WTC11 (cell line): ENCODE data around the gene DCAF17. TPM values are rescaled to one million over a fixed set of nuclear protein-coding genes. Genes with fewer than 3 reads are reported as not detected.

ENCODE experiments used
- ATAC-seq: fragments of 200-7000 bp; cut with Tn5 transposase; 2 replicates; pipeline ENCODE4 v1.10.0; 2021; ENCODE audit warnings: mild to moderate bottlenecking, moderate library complexity
- CTCF ChIA-PET: fragments of 300-600 bp; sonication (Branson Sonifier 250); formaldehyde crosslinking; loops from one replicate; lab custom pipeline; 2021; ENCODE audit warnings: antibody characterized with exemption; lab: Charles Lee
- POLR2A ChIA-PET: fragments of 350-600 bp; sonication (Branson Sonifier 250); formaldehyde crosslinking; loops from one replicate; lab custom pipeline; 2021; ENCODE audit warnings: antibody characterized with exemption; lab: Charles Lee
- DNase-seq: peaks from one replicate; pipeline ENCODE4 v3.0.0; 2021; ENCODE audit warnings: low spot score
- H3K27ac Mint-ChIP-seq: 2 replicates; pipeline ENCODE4 v1.8.0; 2021; ENCODE audit warnings: mixed read lengths
- H3K27me3 Mint-ChIP-seq: 2 replicates; pipeline ENCODE4 v1.8.0; 2021; ENCODE audit warnings: low read depth, mild to moderate bottlenecking, moderate library complexity, mixed read lengths
- H3K36me3 Mint-ChIP-seq: 2 replicates; pipeline ENCODE4 v1.8.0; 2021; ENCODE audit warnings: mixed read lengths
- H3K4me1 Mint-ChIP-seq: 2 replicates; pipeline ENCODE4 v1.8.0; 2022; ENCODE audit warnings: mixed read lengths
- H3K4me3 Mint-ChIP-seq: 2 replicates; pipeline ENCODE4 v1.8.0; 2021; ENCODE audit warnings: mild to moderate bottlenecking, moderate library complexity, mixed read lengths
- H3K9me3 Mint-ChIP-seq: 2 replicates; pipeline ENCODE4 v1.8.0; 2021; ENCODE audit warnings: mixed read lengths
- CBFB ChIP-seq: sonication (generic); formaldehyde crosslinking; IDR thresholded peaks from 2 replicates; pipeline ENCODE4 v1.8.1; 2022; ENCODE audit warnings: mild to moderate bottlenecking, low read depth, missing genetic modification reagents
- CTCF ChIP-seq: fragments of 200-600 bp; IDR thresholded peaks from 2 replicates; pipeline ENCODE4 v1.8.0; 2022; ENCODE audit warnings: antibody characterized with exemption
- FOXK1 ChIP-seq: sonication (generic); formaldehyde crosslinking; IDR thresholded peaks from 2 replicates; pipeline ENCODE4 v1.8.0; 2022; ENCODE audit warnings: mild to moderate bottlenecking, moderate library complexity, missing genetic modification reagents
- FOXP1 ChIP-seq: sonication (generic); formaldehyde crosslinking; IDR thresholded peaks from 2 replicates; pipeline ENCODE4 v1.8.0; 2022; ENCODE audit warnings: missing genetic modification reagents, mild to moderate bottlenecking, moderate library complexity, borderline replicate concordance
- GABPB1 ChIP-seq: sonication (generic); formaldehyde crosslinking; IDR thresholded peaks from 2 replicates; pipeline ENCODE4 v1.8.1; 2023; ENCODE audit warnings: mild to moderate bottlenecking, missing genetic modification reagents
- JAZF1 ChIP-seq: fragments of 250-450 bp; sonication (Bioruptor Pico); IDR thresholded peaks from 2 replicates; pipeline ENCODE4 v1.9.0; 2021; ENCODE audit warnings: moderate library complexity, mild to moderate bottlenecking, inconsistent platforms
- NFATC4 ChIP-seq: fragments of 250-450 bp; sonication (Bioruptor Pico); IDR thresholded peaks from 2 replicates; pipeline ENCODE4 v1.9.0; 2021; ENCODE audit warnings: mild to moderate bottlenecking
- NFE2L1 ChIP-seq: sonication (generic); formaldehyde crosslinking; IDR thresholded peaks from 2 replicates; pipeline ENCODE4 v1.8.1; 2023; ENCODE audit warnings: missing genetic modification reagents
- NR3C1 ChIP-seq: sonication (generic); formaldehyde crosslinking; conservative IDR thresholded peaks from 2 replicates; pipeline ENCODE4 v1.8.1; 2023; ENCODE audit warnings: low read depth, mild to moderate bottlenecking, missing genetic modification reagents
- ZNF219 ChIP-seq: sonication (generic); formaldehyde crosslinking; IDR thresholded peaks from 2 replicates; pipeline ENCODE4 v1.8.0; 2023; ENCODE audit warnings: missing genetic modification reagents, mild to moderate bottlenecking, borderline replicate concordance
- ZNF232 ChIP-seq: sonication (generic); formaldehyde crosslinking; IDR thresholded peaks from 2 replicates; pipeline ENCODE4 v1.8.0; 2022; ENCODE audit warnings: mild to moderate bottlenecking, missing genetic modification reagents
- ZNF263 ChIP-seq: sonication (generic); formaldehyde crosslinking; IDR thresholded peaks from 2 replicates; pipeline ENCODE4 v1.8.1; 2022; ENCODE audit warnings: low read depth, mild to moderate bottlenecking, moderate library complexity, missing genetic modification reagents
- ZNF671 ChIP-seq: fragments of 250-450 bp; sonication (Bioruptor Pico); IDR thresholded peaks from 2 replicates; pipeline ENCODE4 v1.8.0; 2021; ENCODE audit warnings: mild to moderate bottlenecking
- total RNA-seq: library from RNA; stranded (reverse); gene quantifications from 3 replicates; pipeline ENCODE4 v1.2.3, GENCODE V29; 2021
- TF ChIP-seq, protein P1 (sequence below): sonication (generic); formaldehyde crosslinking; IDR thresholded peaks from 2 replicates; pipeline ENCODE4 v1.8.1; 2023; ENCODE audit warnings: mild to moderate bottlenecking, moderate library complexity, missing genetic modification reagents
- TF ChIP-seq, protein P2 (sequence below): fragments of 250-450 bp; sonication (Bioruptor Pico); IDR thresholded peaks from 2 replicates; pipeline ENCODE4 v1.9.0; 2021; ENCODE audit warnings: mild to moderate bottlenecking
- TF ChIP-seq, protein P3 (sequence below): sonication (generic); formaldehyde crosslinking; conservative IDR thresholded peaks from 2 replicates; pipeline ENCODE4 v1.8.1; 2023; ENCODE audit warnings: mild to moderate bottlenecking, low read depth, missing genetic modification reagents, moderate library complexity
- TF ChIP-seq, protein P4 (sequence below): sonication (generic); formaldehyde crosslinking; IDR thresholded peaks from 2 replicates; pipeline ENCODE4 v1.8.0; 2023; ENCODE audit warnings: mild to moderate bottlenecking, missing genetic modification reagents

Gene DCAF17
- total RNA-seq, 1 experiment from 2014 or later: 27.2 TPM

DNA sequence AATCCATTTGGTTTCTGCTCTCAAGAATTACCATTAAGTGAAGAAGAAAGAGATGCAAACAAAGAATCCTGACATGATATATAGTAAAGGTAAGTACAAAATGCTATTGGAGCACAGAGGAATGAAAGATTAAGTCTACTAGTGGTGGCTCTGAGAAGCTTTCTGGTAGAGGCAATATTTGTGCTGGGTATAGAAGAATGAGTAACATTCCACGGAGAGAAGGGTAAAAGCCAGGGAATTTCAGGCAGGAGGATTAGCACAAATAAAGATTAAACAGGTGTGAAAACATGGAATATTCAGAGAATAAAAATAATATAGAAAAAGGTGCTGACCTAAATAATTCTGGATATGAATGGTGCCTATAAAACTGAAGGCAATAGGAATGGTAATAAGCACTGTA is 32.1 kb upstream of the DCAF17 start (continued):
- TF ChIP-seq NFE2L1 (CRISPR knock-in tag): no peak
- TF ChIP-seq, protein P1, sequence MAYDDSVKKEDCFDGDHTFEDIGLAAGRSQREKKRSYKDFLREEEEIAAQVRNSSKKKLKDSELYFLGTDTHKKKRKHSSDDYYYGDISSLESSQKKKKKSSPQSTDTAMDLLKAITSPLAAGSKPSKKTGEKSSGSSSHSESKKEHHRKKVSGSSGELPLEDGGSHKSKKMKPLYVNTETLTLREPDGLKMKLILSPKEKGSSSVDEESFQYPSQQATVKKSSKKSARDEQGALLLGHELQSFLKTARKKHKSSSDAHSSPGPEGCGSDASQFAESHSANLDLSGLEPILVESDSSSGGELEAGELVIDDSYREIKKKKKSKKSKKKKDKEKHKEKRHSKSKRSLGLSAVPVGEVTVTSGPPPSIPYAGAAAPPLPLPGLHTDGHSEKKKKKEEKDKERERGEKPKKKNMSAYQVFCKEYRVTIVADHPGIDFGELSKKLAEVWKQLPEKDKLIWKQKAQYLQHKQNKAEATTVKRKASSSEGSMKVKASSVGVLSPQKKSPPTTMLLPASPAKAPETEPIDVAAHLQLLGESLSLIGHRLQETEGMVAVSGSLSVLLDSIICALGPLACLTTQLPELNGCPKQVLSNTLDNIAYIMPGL: no peak
- no peak for TF ChIP-seq ZNF232 (CRISPR knock-in tag)
- TF ChIP-seq, protein P2, sequence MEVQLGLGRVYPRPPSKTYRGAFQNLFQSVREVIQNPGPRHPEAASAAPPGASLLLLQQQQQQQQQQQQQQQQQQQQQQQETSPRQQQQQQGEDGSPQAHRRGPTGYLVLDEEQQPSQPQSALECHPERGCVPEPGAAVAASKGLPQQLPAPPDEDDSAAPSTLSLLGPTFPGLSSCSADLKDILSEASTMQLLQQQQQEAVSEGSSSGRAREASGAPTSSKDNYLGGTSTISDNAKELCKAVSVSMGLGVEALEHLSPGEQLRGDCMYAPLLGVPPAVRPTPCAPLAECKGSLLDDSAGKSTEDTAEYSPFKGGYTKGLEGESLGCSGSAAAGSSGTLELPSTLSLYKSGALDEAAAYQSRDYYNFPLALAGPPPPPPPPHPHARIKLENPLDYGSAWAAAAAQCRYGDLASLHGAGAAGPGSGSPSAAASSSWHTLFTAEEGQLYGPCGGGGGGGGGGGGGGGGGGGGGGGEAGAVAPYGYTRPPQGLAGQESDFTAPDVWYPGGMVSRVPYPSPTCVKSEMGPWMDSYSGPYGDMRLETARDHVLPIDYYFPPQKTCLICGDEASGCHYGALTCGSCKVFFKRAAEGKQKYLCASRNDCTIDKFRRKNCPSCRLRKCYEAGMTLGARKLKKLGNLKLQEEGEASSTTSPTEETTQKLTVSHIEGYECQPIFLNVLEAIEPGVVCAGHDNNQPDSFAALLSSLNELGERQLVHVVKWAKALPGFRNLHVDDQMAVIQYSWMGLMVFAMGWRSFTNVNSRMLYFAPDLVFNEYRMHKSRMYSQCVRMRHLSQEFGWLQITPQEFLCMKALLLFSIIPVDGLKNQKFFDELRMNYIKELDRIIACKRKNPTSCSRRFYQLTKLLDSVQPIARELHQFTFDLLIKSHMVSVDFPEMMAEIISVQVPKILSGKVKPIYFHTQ: no peak
- no peak for TF ChIP-seq ZNF671 (CRISPR knock-in tag)
- TF ChIP-seq, protein P3, sequence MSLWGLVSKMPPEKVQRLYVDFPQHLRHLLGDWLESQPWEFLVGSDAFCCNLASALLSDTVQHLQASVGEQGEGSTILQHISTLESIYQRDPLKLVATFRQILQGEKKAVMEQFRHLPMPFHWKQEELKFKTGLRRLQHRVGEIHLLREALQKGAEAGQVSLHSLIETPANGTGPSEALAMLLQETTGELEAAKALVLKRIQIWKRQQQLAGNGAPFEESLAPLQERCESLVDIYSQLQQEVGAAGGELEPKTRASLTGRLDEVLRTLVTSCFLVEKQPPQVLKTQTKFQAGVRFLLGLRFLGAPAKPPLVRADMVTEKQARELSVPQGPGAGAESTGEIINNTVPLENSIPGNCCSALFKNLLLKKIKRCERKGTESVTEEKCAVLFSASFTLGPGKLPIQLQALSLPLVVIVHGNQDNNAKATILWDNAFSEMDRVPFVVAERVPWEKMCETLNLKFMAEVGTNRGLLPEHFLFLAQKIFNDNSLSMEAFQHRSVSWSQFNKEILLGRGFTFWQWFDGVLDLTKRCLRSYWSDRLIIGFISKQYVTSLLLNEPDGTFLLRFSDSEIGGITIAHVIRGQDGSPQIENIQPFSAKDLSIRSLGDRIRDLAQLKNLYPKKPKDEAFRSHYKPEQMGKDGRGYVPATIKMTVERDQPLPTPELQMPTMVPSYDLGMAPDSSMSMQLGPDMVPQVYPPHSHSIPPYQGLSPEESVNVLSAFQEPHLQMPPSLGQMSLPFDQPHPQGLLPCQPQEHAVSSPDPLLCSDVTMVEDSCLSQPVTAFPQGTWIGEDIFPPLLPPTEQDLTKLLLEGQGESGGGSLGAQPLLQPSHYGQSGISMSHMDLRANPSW: no peak
- no peak for TF ChIP-seq ZNF263
- TF ChIP-seq, all 79 proteins: peak for 0

GRCh38 chr2:171402906-171403580 is 31.0 kb upstream of the DCAF17 start:
- no peak for DNase-seq
- CTCF ChIA-PET: no interaction called here
- POLR2A ChIA-PET: no interaction called here
- TF ChIP-seq, protein P4, sequence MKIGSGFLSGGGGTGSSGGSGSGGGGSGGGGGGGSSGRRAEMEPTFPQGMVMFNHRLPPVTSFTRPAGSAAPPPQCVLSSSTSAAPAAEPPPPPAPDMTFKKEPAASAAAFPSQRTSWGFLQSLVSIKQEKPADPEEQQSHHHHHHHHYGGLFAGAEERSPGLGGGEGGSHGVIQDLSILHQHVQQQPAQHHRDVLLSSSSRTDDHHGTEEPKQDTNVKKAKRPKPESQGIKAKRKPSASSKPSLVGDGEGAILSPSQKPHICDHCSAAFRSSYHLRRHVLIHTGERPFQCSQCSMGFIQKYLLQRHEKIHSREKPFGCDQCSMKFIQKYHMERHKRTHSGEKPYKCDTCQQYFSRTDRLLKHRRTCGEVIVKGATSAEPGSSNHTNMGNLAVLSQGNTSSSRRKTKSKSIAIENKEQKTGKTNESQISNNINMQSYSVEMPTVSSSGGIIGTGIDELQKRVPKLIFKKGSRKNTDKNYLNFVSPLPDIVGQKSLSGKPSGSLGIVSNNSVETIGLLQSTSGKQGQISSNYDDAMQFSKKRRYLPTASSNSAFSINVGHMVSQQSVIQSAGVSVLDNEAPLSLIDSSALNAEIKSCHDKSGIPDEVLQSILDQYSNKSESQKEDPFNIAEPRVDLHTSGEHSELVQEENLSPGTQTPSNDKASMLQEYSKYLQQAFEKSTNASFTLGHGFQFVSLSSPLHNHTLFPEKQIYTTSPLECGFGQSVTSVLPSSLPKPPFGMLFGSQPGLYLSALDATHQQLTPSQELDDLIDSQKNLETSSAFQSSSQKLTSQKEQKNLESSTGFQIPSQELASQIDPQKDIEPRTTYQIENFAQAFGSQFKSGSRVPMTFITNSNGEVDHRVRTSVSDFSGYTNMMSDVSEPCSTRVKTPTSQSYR: no peak
- TF ChIP-seq FOXP1 (CRISPR knock-in tag) (no peak), CTCF (no peak), FOXK1 (CRISPR knock-in tag) (no peak), ZNF219 (CRISPR knock-in tag) (no peak), NFE2L1 (CRISPR knock-in tag) (no peak), NR3C1 (CRISPR knock-in tag) (no peak), GABPB1 (CRISPR knock-in tag) (no peak), NFATC4 (CRISPR knock-in tag) (no peak), JAZF1 (CRISPR knock-in tag) (no peak), CBFB (CRISPR knock-in tag) (no peak)
- no peak overlapping the region for H3K4me3 Mint-ChIP-seq
- peaks cover 10% of the 10 kb centered on the region for H3K9me3 Mint-ChIP-seq
- ATAC-seq: no peak
- H3K27me3 Mint-ChIP-seq: no peaks in the 10 kb centered on the region
- H3K36me3 Mint-ChIP-seq: peaks cover 28% of the 10 kb centered on the region
- H3K4me1 Mint-ChIP-seq: peaks cover 58% of the 10 kb centered on the region
- no peak overlapping the region for H3K27ac Mint-ChIP-seq
